Hematopoietic multipotent progenitor cell (in vitro differentiated cells): ENCODE data around the gene LAMA4. TPM values are rescaled to one million over a fixed set of nuclear protein-coding genes. Genes with fewer than 3 reads are reported as not detected.

Experiments
- DNase-seq, 3 donors: peaks; one replicate each; pipeline ENCODE4 v3.0.0-alpha.2; 2011 to 2015; ENCODE audit warnings: low read depth in 2 of 3, low spot score in 2 of 3
- total RNA-seq: library from RNA; depleted of rRNA; stranded (reverse); fragments of >200 nt; gene quantifications from one replicate; pipeline ENCODE4 v1.2.3, GENCODE V29; 2012

LAMA4 gene
- total RNA-seq, 1 donor: 0.54 TPM

GRCh38 chr6:112156668-112157067 lies 97.7 kb downstream of the LAMA4 start:
- no peak for DNase-seq

DNA sequence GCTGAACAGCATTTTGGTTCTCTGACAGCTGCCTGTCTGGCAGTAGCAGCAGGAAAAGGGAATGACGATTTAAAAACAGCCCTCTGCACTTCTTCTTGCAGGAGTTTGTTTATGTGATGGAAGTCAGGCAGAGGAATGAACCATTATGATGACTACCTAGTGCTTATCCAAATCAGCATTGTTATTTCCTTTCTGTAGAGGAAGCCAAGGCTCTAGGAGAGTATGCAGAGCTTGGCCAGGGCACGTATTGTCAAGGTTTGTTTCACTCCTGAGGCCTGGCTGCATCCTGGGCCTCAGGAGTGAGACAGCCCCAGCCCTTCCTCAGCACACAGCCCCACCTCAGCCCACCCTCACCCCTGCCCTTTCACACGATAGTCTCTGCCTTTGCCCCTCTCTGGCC lies 98.5 kb downstream of the LAMA4 start:
- no peak for DNase-seq

DNA sequence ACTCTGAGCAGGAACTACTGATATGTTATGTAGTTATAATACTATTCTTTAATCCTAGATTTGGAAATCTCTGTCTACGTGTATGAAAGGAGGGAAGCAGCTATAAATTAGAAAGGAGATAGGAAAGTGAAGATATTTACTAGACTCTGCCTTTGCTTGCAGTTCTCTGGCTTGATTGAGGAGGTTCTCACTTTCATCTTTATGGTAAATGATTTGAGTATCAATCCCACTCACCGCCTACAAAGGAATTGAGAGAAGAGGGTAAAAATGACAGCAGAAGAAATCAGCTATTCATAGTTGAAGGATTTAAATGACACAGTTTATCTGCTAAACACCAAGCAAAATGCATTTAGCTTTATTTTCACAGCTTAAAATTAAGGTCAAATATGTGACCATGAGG lies 99.7 kb downstream of the LAMA4 start:
- no peak for DNase-seq

DNA sequence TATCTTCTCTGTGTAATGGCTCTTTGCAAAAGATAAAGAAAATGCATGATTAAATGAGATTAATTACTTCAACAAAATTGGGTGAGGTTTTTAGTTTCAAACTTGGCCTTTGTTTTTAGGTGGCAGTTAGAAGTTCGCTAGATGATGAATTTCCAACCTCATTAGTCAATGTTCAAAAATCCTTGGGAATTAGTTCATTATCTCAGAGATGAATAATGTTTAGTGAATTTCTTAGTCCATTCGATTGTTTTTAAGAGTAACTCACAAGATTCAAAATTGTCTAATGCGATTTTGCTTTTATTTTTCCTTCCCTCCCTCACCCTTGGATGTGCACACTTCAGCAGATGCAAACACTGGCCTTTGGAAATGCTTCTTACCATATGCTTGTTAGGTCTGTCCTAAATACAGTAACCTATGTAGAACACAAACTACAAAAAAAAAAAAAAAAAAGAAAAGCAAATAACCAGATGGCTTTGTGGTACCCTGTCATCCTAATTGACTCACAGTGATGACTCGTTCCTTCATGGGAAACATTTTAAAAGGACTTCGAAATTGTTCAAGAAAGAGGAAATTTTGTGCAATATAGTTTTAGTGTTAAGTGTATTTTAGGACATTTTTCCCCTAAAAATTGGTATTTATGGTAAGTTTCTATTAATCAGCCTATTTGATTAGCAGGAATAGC lies 100.3 kb downstream of the LAMA4 start:
- peak in 2 of 3 donors; percentile 23 to 36 for DNase-seq

GRCh38 chr6:112150363-112150762 lies 104.0 kb downstream of the LAMA4 start:
- no peak for DNase-seq

DNA sequence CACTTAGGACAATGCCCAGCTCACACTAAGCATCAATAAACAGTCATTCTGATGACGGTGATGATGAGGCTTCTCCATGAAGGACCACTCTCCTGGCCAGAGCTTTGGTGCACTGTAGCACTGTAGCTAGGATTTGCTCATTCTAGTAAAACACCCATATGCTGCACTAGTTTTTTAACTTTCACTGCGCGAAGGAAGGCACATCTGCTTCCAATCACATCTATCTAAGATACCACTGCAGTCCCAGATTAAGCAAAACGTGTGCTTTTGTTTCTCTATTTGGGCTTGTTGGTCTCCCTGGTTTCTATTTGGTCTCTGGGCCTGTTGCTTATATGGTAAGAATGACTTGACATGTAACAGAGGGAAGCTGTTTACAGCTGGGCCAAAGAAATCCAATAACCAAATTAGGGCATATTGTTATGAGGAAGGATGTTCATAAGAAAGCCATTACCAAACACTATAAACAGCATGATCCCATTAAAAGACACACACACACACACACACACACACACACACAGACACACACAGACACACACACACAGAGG lies 104.6 kb downstream of the LAMA4 start:
- DNase-seq: peak in 1 of 3 donors; percentile 42

GRCh38 chr6:112149236-112149635 lies 105.1 kb downstream of the LAMA4 start:
- DNase-seq: no peak

GRCh38 chr6:112148103-112148502 lies 106.3 kb downstream of the LAMA4 start:
- DNase-seq: no peak

DNA sequence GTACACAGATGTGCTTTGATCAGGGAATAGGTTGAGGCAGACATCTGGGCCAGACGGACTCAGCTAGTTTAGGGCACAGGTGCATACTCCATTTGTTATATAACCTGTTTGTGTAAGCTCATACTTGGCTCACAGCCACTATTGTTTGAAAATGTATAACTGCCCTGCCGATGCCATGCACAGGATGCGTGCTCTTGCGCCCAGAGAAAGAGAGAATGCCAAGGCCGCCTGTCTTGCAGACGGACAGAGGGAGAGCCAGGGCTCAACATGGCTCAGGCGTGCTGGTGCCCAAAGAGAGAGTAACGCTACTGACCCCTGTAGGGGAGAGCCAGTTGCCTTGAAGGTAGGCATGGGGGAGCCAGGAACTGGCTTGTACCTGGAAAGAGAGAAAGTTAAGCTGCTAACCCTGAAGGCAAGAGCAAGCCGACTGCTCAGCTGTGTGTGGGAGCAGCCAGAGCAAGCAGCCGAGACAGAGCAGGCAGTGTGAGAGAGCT lies 109.2 kb downstream of the LAMA4 start:
- no peak for DNase-seq

DNA sequence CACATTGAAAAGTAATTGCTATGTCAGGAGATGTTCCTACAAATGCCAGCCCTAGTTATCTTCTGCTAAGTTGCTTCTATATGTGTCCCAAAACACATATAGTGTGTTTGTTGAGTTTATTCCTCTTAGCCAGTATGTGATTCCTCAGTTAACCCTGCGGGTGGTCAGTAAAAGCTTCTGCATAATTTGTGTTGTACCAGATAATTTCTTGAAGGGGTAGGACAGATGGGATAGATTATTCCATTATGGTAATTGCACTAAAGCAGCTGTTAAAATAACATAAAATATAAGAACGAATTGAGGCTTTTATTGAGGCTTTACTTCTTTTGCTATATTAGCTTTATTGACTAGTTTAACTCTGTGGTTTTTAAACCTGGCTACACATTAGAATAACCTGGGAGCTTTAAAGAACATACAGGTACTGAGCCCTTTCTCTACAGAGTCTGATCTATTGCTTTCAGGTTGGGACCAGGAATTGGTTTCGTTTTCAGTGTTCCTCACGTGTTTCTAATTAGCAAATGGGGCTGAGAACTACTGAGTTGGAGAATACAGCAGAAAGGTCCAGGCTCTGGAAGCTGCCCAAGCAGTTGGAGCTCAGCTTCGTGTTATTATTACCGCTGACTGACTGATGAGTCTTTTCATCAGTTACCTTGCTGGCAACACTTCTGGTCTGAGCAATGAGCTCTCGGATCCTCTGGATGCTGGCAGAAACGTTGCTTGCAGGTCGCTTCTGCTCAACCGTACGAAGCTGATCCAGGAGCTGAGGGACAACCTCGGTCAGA lies 110.0 kb downstream of the LAMA4 start:
- DNase-seq: no peak

- no peak for DNase-seq
Observed at GRCh38 chr6:112141707-112142106, 112.7 kb downstream of the LAMA4 start.

GRCh38 chr6:112139052-112139451 lies 115.3 kb downstream of the LAMA4 start:
- DNase-seq: no peak

DNA sequence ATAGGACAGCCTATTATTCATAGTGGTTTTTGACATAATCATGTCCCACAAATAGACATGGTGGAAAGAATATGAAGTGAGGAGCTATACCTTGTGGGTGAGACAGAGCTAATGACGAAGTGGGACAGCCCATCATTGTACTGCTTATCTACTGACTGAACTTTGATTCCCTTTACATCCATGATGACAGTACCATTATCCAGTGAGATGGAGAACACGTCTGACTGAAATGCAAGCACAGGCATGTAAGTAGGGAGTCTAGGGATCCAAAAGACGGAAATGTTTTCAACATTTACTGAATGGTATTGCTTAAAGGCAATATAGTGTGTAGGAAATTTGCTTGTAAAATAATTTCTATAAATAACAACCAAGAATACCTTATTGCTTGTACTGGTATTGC lies 123.5 kb downstream of the LAMA4 start:
- no peak for DNase-seq

- no peak for DNase-seq
Observed at GRCh38 chr6:112128208-112128607, 126.2 kb downstream of the LAMA4 start.

DNA sequence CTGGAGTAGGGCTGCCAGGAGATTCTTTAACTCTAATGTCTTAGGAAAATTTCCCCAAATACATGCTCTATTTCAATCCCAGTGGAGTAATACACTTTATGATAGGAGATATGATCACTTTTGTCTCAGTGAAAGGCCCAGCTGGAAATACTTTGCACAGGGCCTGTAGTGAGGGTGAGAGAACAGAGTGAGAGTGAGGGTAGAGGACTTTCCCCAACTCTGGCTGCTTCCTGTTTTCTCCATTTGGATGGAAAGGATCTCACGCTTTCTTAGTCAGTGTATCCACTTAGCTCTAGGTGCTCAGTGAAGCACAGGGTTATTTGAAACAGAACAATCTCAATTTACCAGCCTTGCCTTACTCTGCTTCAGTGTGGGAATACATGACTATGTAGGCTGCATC lies 130.4 kb downstream of the LAMA4 start:
- DNase-seq: no peak

DNA sequence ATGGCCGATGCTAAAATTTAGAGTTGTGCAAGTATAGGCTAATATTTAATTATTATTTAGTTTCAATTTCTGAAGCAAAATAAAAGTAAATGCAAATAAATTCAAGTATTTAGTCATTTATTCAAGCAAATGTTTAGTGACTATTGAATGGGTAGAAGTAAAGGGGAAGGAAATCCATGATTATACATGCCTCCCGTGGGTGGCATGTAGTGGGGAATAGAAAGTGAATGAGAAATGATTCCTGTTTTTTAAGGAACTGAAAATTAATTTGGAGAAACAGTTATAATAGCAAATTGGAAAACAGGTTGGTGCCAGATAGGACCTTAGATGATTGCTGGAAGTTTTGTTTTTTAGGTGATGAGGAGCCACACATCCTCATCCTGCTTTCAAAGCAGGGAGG lies 131.6 kb downstream of the LAMA4 start:
- no peak for DNase-seq

DNA sequence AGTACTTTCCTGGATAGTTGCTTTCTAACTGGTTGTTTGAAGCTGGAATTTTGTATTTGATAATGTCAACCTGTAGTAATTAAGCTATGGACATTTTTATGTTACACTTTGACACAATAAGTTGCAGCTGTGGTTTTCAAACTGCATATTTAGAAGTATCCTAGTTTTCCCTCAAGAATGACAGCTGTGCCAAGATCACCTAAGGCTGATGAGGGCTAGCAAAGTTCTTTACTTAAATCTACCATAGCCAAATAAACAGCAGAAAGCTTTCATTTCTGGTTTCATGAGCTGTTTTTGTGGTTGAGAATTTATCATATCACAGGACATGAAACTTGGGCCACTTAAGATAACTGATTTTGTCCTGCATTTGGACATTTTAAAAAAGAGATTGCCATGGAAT lies 136.3 kb downstream of the LAMA4 start:
- DNase-seq: no peak

GRCh38 chr6:112117554-112117953 lies 136.8 kb downstream of the LAMA4 start:
- DNase-seq: peak in 2 of 3 donors; percentile 36 to 59

- no peak for DNase-seq
Observed at GRCh38 chr6:112116221-112116620, 138.1 kb downstream of the LAMA4 start.

- no peak for DNase-seq
Observed at GRCh38 chr6:112114577-112115223, 139.7 kb downstream of the LAMA4 start.

DNA sequence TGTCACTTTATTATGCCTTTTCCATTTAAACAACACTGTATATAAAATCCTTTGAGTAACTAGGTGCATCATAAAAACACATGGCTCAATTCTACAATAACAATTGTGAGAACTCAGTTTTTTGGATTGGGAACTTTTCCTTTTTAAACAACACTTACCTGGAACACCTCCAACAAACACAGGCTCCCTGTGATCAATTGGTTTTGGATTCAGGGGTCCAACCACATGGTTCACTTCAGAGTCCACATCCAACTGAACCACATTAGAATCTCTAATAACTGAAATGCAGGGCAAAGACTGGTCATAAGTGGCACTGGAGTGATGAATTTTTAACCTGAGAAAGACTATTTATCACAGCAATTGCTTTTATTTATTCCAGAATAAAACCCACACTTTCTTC lies 140.4 kb downstream of the LAMA4 start:
- no peak for DNase-seq
